Psoas muscle (tissue), 8 donors: ENCODE measurements around the gene ZFYVE9. TPM values are rescaled to one million over a fixed set of nuclear protein-coding genes. Genes with fewer than 3 reads are reported as not detected.

Experiments
- ATAC-seq, 4 donors: fragments of 200-7000 bp; cut with Tn5 transposase; one replicate each; pipeline ENCODE4 v1.9.1; 2020; ENCODE audit warnings: moderate library complexity in 3 of 4, mild to moderate bottlenecking in 2 of 4
- DNase-seq, 2 donors: peaks; one replicate each; pipeline ENCODE4 v3.0.0-alpha.2; 2020
- H3K27ac ChIP-seq: fragments of 200-600 bp; one replicate; pipeline ENCODE4 v1.8.0; 2022
- H3K27me3 ChIP-seq, 3 donors: fragments of 200-600 bp in 1 of 3; one replicate each; pipeline versions ENCODE4 v1.6.1 to v1.8.0; 2013 to 2022; ENCODE audit warnings: low read length in 2 of 3, mild to moderate bottlenecking in 2 of 3, moderate library complexity in 1 of 3; ENCODE audit not compliant: insufficient read depth in 3 of 3
- H3K36me3 ChIP-seq, 2 donors: fragments of 200-600 bp in 1 of 2; one replicate each; pipeline versions ENCODE4 v1.6.1 to v1.8.0; 2013 to 2022; ENCODE audit warnings: low read depth in 1 of 2, mild to moderate bottlenecking in 1 of 2, moderate library complexity in 1 of 2; ENCODE audit not compliant: insufficient read depth in 1 of 2
- H3K4me1 ChIP-seq: fragments of 200-600 bp; one replicate; pipeline ENCODE4 v1.8.0; 2022
- H3K4me3 ChIP-seq: fragments of 200-600 bp; one replicate; pipeline ENCODE4 v1.8.0; 2022; ENCODE audit warnings: mild to moderate bottlenecking
- H3K9me3 ChIP-seq: fragments of 200-600 bp; one replicate; pipeline ENCODE4 v1.8.0; 2022
- CTCF ChIP-seq: fragments of 200-600 bp; IDR thresholded peaks from one replicate; pipeline ENCODE4 v1.8.0; 2022; ENCODE audit warnings: antibody characterized with exemption
- WGBS, 3 donors: extraction: QIAGEN DNeasy Blood & Tissue Kit; methylation state at CpG; one replicate each; pipeline versions ENCODE4 v1.1.6 to v1.1.7; 2013; 5-methylcytosine and 5-hydroxymethylcytosine counted together
- intact Hi-C, 2 donors: fragments of 100-400 bp; cut with DNase I; formaldehyde crosslinking; loops; one replicate each; pipeline versions ENCODE4 v1.11.0 to v1.14.2; 2022
- polyA plus RNA-seq, 3 donors: library from polyadenylated mRNA; stranded (reverse); fragments of 200-250 nt; gene quantifications; one replicate each; pipeline ENCODE4 v1.2.3, GENCODE V29; 2013
- total RNA-seq, 4 donors: library from RNA; stranded (reverse); fragmentation: NEBNext Ultra II Directional in 2 of 4; extraction: Animal tissue kit (Norgen Biotek cat#: 25700) in 2 of 4; gene quantifications; one replicate each; pipeline versions ENCODE4 v1.2.1 to v1.2.4, GENCODE V29; 2021 to 2023
- donor health status: healthy with polysubstance abuse.
- donor health status: DM: no; HTN: no; CAD: no; lungs with moderate emphysema.
- donor health status: Bipolar disorder and iron deficiency.
- donor health status: healthy.
- donor health status: DM: yes; HTN: yes; CAD: no.
- donor health status: DM: no; HTN: no; CAD: no.
- donor health status: DM: no; HTN: no; CAD: no.
- donor health status: DM: yes; HTN: yes; CAD: no.

ZFYVE9 gene
- total and polyA plus RNA-seq, 7 donors: 14.7 to 39.1 (median 31.4) TPM

GRCh38 chr1:52102336-52103013 is 39.4 kb upstream of the ZFYVE9 start:
- DNase-seq (no peak), ATAC-seq (no peak)
- no peaks in the 10 kb centered on the region for H3K4me1 ChIP-seq
- TF ChIP-seq CTCF: no peak
- no peaks in the 10 kb centered on the region for H3K9me3 ChIP-seq
- 94 to 100% (median 95%) methylated on average over 1 of the region's 1 CpG for WGBS, 3 donors
- H3K27me3 ChIP-seq: no peaks in the 10 kb centered on the region
- no peaks in the 10 kb centered on the region for H3K36me3 ChIP-seq
- no peak overlapping the region for H3K4me3 ChIP-seq
- intact Hi-C loops: no loop called here
- H3K27ac ChIP-seq: no peak overlapping the region

GRCh38 chr1:52111492-52111891 is 30.4 kb upstream of the ZFYVE9 start:
- no peaks in the 10 kb centered on the region for H3K36me3 ChIP-seq
- TF ChIP-seq CTCF: no peak
- H3K9me3 ChIP-seq: no peaks in the 10 kb centered on the region
- DNase-seq (no peak), ATAC-seq (no peak)
- H3K4me3 ChIP-seq: no peak overlapping the region
- no peaks in the 10 kb centered on the region for H3K4me1 ChIP-seq
- H3K27me3 ChIP-seq: no peaks in the 10 kb centered on the region
- intact Hi-C loops: no loop called here
- no peak overlapping the region for H3K27ac ChIP-seq

- Histone ChIP-seq H3K4me3 (no peak overlapping the region), H3K9me3 (no peaks in the 10 kb centered on the region), H3K36me3 (no peaks in the 10 kb centered on the region), H3K4me1 (no peaks in the 10 kb centered on the region), H3K27ac (no peak overlapping the region), H3K27me3 (no peaks in the 10 kb centered on the region)
- intact Hi-C loops: no loop called here
- DNase-seq (no peak), ATAC-seq (no peak)
- no peak for TF ChIP-seq CTCF
- 86 to 92% (median 90%) methylated on average over 3 of the region's 3 CpGs for WGBS, 3 donors
Observed at GRCh38 chr1:52112489-52112888, 29.4 kb upstream of the ZFYVE9 start.

- no peaks in the 10 kb centered on the region for H3K4me1 ChIP-seq
- WGBS, 3 donors: 61 to 68% (median 68%) methylated on average over 12 of the region's 12 CpGs
- DNase-seq (no peak), ATAC-seq (no peak)
- H3K9me3 ChIP-seq: no peaks in the 10 kb centered on the region
- H3K27me3 ChIP-seq: no peaks in the 10 kb centered on the region
- H3K36me3 ChIP-seq: no peaks in the 10 kb centered on the region
- no peak overlapping the region for H3K27ac ChIP-seq
- no peak for TF ChIP-seq CTCF
- no peak overlapping the region for H3K4me3 ChIP-seq
- intact Hi-C loops: no loop called here
Observed at GRCh38 chr1:52119301-52120079, 22.4 kb upstream of the ZFYVE9 start.
